Measurements from ENCODE around the gene LCN6. TPM values are rescaled to one million over a fixed set of nuclear protein-coding genes. Genes with fewer than 3 reads are reported as not detected.

Gene LCN6
- total and polyA plus RNA-seq, 9 of the 15 experiments (the other 6 are each of a cell fraction or from before 2014, with no cell fraction given), result 0.10 to 0.45 (median 0.37) TPM; not detected in 5

- no peaks in the 10 kb centered on the region for H4K20me1 ChIP-seq (replicated peaks; ENCODE audit: control insufficient read depth, insufficient read depth, low read length)
- no peak overlapping the region for H3K27ac ChIP-seq (ENCODE audit: extremely low read depth, low read depth, low read length)
- in situ Hi-C loops (cut with MboI), result no loop called here
- ATAC-seq (no peak), FAIRE-seq (no peak), DNase-seq (ENCODE audit: extremely low read depth in 1 of 4, low spot score in 3 of 4) (no peak)
- ChIA-PET POLR2A (interaction anchor here (1.0 kb wide), 1 partner anchor 10 kb away, joined by 3 read pairs; no protein-coding TSS in a partner anchor), CTCF (ENCODE audit: low intra/inter-chr PET ratio) (no interaction called here)
- H3K4me3 ChIP-seq, result no peak overlapping the region
- peak overlapping the region in 1 of 2 experiments; percentile 69; a peak in 1 of 4 replicates for H3K9ac ChIP-seq (ENCODE audit: insufficient read depth in 1 of 2, low read depth in 2 of 2, low read length in 2 of 2)
- no peaks in the 10 kb centered on the region for H3K27me3 ChIP-seq (ENCODE audit: control insufficient read depth in 2 of 2, insufficient read depth in 2 of 2, low read length in 2 of 2)
- H3K4me1 ChIP-seq (replicated peaks in 1 of 2; ENCODE audit: control insufficient read depth in 2 of 2, insufficient read depth in 2 of 2, low read length in 2 of 2), result peaks cover 10 to 67% of the 10 kb centered on the region in 2 experiments; a peak in 4 of 5 replicates
- H3K9me1 ChIP-seq (ENCODE audit: control insufficient read depth, insufficient read depth, low read length), result no peaks in the 10 kb centered on the region
- BruUV-seq (replicated peaks), result no TSS peak
- H2AFZ ChIP-seq (ENCODE audit: low read depth, low read length), result no peak overlapping the region
- no peaks in the 10 kb centered on the region for H3K36me3 ChIP-seq (ENCODE audit: control insufficient read depth, insufficient read depth, low read length)
- H3K9me3 ChIP-seq (replicated peaks; ENCODE audit: control insufficient read depth, insufficient read depth, low read depth, low read length), result no peaks in the 10 kb centered on the region
- 68% methylated on average over 23 of the region's 23 CpGs for WGBS (ENCODE audit: insufficient coverage, low coverage, missing lambda C conversion rate)
- no peak overlapping the region for H3K4me2 ChIP-seq (ENCODE audit: insufficient read depth, low read length)
- H3K79me2 ChIP-seq (ENCODE audit: control insufficient read depth, insufficient read depth, low read length), result no peaks in the 10 kb centered on the region
- intact Hi-C loops (cut with micrococcal nuclease), result no loop called here
- TF ChIP-seq ZBTB17 (CRISPR knock-in tag; IDR thresholded peaks at IDR 0.05), result no peak
- no peak for TF ChIP-seq TRIM24 (IDR thresholded peaks at IDR 0.05)
- no peak for TF ChIP-seq CTCFL (IDR thresholded peaks at IDR 0.05; ENCODE audit: borderline replicate concordance, insufficient read depth, low read depth, low read length, poor library complexity, severe bottlenecking)
- TF ChIP-seq HNRNPH1 (optimal IDR thresholded peaks at IDR 0.05; ENCODE audit: low read depth, low read length), result no peak
- no peak for TF ChIP-seq ZFP36 (IDR thresholded peaks at IDR 0.05; ENCODE audit: low read depth, low read length, partially characterized antibody)
- TF ChIP-seq CEBPG (CRISPR knock-in tag; IDR thresholded peaks at IDR 0.05), result no peak
- no peak for TF ChIP-seq CEBPG (tag; conservative IDR thresholded peaks at IDR 0.05 in 1 of 2, IDR thresholded peaks at IDR 0.05 in 1 of 2)
- TF ChIP-seq ATF1 (CRISPR knock-in tag; IDR thresholded peaks at IDR 0.05), result no peak
- TF ChIP-seq ATF1 (tag; IDR thresholded peaks at IDR 0.05), result no peak
- TF ChIP-seq DEAF1 (CRISPR knock-in tag; IDR thresholded peaks at IDR 0.05), result no peak
- TF ChIP-seq ZEB2 (IDR thresholded peaks at IDR 0.05), result no peak
- no peak for TF ChIP-seq ZBTB9 (CRISPR knock-in tag; IDR thresholded peaks at IDR 0.05)
- no peak for TF ChIP-seq TRIM25 (IDR thresholded peaks at IDR 0.05; ENCODE audit: borderline replicate concordance)
- TF ChIP-seq NCOA4 (IDR thresholded peaks at IDR 0.05; ENCODE audit: partially characterized antibody), result no peak
- no peak for TF ChIP-seq SNRNP70 (optimal IDR thresholded peaks at IDR 0.05; ENCODE audit: low read depth, low read length)
- no peak for TF ChIP-seq NCOA2 (IDR thresholded peaks at IDR 0.05; ENCODE audit: partially characterized antibody in 2 of 2)
- no peak for TF ChIP-seq NCOR1 (IDR thresholded peaks at IDR 0.05)
- TF ChIP-seq SRSF7 (optimal IDR thresholded peaks at IDR 0.05; ENCODE audit: low read depth, low read length), result no peak
Measured at GRCh38 chr9:136695955-136696354, 52.4 kb downstream of the LCN6 start.

Measured in K562 (cell line).